GM23248 (cell line): ENCODE data around the gene PSMC2.

Experiments used
- EZH2 ChIP-seq: fragments of 200-600 bp; sonication (generic); IDR thresholded peaks from 2 replicates; pipeline ENCODE4 v1.6.1; 2018; ENCODE audit warnings: antibody characterized with exemption, mild to moderate bottlenecking; ENCODE audit not compliant: insufficient read depth, poor library complexity, severe bottlenecking
- EZH2phosphoT487 ChIP-seq: fragments of 200-600 bp; sonication (generic); IDR thresholded peaks from 2 replicates; pipeline ENCODE4 v1.6.1; 2018; ENCODE audit warnings: antibody characterized with exemption, moderate library complexity, mild to moderate bottlenecking, low read depth; ENCODE audit not compliant: insufficient read depth

- no peak for TF ChIP-seq EZH2phosphoT487
- TF ChIP-seq EZH2: no peak
These were observed 47.8 kb upstream of the PSMC2 start for GRCh38 chr7:103299660-103300059.
